ENCODE results near the gene CTSH.
"Not testable (repeated sequence)": the region's sequence is repeated elsewhere in the genome, so short reads cannot be mapped to it uniquely, and the experiment has no call there.

CTSH gene

GRCh38 chr15:78921517-78921916, 23.3 kb downstream of the CTSH start:
- no peak for DNase-seq

DNA sequence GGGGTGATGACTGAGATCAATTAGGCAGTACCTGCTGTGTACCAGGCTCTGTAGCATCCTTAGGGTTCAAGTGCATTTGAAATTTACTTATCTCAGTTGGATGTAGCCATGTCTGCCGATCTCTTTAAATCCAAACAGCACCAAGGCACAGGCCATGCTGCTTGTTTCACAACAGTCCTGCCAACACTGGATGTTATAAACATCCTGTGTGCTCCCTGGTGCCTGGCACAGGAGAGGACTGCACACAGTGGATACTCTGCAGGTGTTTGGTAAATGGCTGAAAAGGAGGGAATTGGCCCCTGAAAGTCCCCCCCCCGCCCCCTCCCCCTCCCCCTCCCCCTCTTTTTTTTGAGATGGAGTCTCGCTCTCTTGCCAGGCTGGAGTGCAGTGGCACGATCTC, 27.0 kb downstream of the CTSH start:
- no peak for DNase-seq

DNA sequence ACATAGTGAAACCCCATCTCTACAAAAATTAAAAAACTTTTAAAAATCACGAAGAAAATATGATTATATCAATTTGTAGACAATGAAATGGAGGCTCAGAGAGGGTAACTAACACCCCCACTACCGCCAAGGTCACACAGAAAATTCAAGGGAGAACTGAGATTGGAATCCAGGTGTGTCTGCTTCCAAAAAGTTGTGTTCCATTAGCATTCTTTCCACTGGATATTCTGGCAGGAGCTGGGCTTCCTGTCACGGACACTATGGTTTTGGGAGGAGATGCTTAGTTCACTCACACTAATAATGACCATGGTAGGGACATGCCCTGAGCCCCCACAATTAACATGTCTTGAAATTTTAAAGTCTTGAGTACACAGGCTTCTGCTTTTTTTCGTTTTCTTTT, 28.8 kb downstream of the CTSH start:
- DNase-seq, result no peak

- no peak for DNase-seq
Measured at GRCh38 chr15:78915341-78916087, 29.3 kb downstream of the CTSH start.

GRCh38 chr15:78914027-78914764, 30.6 kb downstream of the CTSH start:
- DNase-seq, result no peak

DNA sequence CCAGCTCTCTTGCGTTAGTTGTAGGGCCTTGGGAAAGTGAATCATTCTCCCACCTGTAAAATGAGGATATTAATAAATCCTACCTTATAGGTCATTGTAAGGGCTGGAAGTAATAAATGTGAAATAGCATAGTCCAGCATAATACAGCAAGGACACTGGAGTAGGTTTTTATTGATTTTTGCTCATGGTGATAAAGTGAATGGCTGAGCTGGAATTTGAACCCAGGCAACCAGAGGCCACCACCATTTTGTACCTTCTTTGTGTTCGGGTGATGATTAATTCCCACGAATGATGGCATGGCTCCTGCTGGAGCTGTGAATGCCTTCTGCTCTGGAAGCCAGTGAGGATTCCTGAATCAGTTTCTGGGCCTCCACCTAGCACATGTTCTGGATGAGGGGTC, 31.8 kb downstream of the CTSH start:
- no peak for DNase-seq

- no peak for DNase-seq
Measured at GRCh38 chr15:78912316-78912715, 32.5 kb downstream of the CTSH start.

DNA sequence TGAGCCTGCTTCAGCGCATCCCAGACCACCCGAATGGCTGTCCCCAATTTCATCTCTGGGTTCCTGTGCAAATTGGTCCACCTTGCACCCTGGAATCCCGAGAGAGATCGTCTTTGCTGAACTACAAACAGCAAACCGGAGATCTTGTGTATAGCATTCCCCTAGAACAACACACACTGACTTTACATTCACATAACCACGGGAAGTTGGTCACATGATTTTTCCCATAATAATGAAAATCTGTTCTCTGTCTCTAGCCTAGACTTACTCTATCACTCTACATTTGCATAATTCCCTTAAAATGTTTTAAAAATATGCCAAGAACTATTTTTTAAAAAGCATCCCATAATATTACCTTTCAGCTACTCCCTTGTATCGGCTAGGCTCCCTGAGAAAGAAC, 34.6 kb downstream of the CTSH start:
- no peak for DNase-seq

DNA sequence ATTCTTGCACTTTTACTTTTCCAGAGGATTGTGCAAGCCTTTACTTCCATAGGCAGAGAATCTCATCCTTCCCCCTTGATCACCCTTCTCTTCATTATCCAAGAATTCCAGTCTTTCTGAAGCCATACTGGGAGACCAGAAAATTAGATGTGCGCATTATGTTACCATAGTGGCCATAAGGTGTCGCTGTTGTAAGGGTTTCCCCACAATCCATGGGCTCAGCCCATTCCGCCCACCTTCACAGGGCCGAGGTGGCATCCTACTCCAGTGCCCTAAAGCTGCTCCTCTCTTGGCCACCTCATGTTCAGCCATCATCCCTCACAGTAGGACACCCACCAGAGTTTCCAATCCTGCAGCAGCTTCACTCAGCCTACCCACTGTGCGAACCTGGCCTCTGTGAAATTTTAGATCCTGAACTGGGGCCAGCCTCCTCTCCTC, 35.0 kb downstream of the CTSH start:
- DNase-seq, result no peak

- DNase-seq, result no peak
Measured at GRCh38 chr15:78909160-78909695, 35.6 kb downstream of the CTSH start.

DNA sequence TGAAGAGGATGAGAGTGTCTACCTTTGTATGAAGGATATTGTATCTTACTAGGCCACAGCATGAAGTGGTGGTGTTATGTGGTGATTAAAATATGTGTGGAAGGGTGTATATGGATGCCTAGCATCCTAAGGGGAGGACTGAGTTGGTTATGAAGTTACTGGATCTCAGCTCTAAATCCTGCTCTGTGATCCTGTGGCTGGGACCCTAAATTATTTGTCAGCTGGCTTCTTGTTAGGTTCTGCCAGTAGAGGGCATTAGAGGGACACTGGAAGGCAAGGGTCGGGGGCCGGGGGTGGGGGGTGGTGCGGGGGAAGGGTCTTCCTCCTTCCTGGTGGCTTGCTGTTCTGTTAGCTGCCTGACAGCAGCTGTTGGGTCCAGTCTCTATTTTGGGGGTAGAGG, 37.3 kb downstream of the CTSH start:
- DNase-seq, result no peak

GRCh38 chr15:78906316-78906620, 38.6 kb downstream of the CTSH start:
- DNase-seq, result no peak

DNA sequence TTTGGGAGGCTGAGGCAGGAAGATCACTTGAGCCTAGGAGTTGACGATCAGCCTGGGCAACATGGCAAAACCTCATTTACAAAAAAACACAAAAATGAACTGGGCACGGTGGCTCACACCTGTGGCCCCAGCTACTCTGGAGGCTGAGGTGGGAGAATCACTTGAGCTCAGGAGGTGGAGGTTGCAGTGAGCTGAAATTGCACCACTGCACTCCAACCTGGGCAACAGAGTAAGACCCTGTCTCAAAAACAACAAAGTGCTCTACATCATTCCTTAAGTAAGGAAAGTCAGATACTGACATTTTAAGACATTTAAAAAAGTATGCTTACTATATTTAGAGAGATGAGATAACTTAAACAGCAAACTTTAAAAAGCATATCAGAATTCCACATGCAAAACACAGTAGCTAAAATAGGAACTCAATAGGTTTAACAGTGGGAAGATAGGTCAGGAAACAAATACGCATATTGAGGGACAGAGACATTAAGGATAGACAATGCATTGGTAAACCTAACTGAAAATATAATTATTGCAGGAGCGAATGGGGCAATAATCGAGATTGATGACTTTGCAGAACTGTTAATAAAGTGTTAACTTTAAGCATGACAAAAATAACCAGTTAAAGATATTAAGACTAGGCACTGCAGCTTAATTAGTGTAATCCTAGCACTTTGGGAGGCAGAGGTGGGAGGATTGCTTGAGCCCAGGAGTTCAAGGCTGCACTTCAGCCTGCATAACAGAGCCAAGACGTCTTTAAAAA, 40.1 kb downstream of the CTSH start:
- DNase-seq, result no peak

GRCh38 chr15:78902281-78903032, 42.4 kb downstream of the CTSH start:
- not testable (repeated sequence) for DNase-seq

DNA sequence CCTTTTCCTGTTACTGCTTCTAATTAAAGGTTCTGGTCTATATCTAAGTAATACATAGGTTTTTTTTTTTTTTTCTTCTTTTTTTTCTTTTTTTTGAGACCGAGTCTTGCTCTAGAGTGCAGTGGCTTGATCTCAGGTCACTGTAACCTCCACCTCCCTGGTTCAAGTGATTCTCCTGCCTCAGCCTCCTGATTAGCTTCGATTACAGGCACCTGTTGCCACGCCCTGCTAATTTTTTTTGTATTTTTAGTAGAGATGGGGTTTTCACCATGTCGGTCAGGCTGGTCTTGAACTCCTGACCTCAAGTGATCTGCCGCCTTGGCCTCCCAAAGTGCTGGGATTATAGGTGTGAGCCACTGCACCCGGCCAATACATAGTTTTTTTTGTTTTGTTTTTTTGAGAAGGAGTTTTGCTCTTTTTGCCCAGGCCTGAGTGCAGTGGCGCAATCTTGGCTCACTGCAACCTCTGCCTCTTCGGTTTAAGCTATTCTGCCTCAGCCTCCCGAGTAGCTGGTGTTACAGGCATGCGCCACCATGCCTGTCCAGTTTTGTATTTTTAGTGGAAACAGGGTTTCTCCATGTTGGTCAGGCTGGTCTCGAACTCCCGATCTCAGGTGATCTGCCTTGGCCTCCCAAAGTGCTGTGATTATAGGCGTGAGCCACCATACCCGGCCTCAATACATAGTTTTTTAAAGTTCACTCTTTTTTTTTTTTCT, 43.9 kb downstream of the CTSH start:
- DNase-seq, result not testable (repeated sequence)

DNA sequence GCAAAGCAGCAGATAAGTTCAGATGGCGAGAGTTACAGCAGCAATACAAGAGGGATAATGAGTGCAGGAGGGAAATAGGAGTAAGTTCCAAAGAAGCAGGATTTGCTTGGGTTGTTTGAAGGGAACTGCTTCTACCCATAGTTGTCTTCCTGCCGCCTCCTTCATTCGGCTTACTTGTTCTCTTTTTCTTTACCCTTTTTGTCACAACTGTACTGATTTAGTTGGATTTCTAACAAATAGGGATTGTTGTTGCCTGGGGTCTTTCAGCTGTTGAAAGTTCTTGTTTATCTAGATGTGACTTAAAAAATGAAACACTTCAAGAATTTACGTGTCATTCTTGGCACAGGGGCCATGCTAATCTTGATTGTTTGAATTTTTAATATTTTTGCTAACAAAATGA, 46.3 kb downstream of the CTSH start:
- no peak for DNase-seq

- no peak for DNase-seq
Measured at GRCh38 chr15:78895471-78895870, 49.4 kb downstream of the CTSH start.

DNA sequence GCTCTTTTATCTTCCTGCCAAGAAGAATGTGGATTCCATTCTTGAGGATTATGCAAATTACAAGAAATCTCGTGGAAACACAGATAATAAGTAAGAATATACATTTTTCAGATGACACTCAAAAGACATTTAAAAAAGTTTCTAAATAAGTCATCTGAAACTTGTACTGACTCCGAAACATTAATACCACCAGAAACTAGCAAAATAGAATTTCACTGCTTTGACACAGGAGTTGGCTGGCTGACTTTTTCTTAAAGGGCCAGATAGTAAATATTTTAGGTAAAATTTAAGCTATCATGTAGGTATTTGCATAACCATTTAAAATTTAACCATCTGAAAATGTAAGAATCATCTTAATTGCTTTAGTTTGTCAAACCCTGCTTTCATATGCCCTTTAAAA, 51.3 kb downstream of the CTSH start:
- DNase-seq, result no peak

GRCh38 chr15:78889000-78889399, 55.8 kb downstream of the CTSH start:
- no peak for DNase-seq

- DNase-seq, result no peak
Measured at GRCh38 chr15:78881681-78882080, 63.2 kb downstream of the CTSH start.

DNA sequence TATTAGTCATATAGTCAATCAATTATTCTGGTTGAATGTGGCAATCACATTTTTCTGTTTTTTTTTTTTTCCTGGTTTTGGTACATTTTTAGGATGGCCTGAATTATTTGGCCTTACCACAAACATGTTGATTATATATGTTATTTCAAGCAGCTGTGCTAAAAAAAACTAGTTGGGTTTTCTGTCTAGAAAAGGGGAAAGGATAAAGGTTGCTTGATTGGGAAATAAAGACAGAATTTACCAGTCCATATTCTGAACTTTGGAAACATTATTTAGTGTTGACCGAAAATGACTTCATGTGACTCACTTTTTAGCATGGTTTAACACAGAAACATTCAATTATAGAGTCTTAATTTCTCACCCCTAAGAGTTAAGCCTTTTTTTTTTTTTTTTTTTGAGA, 64.0 kb downstream of the CTSH start:
- no peak for DNase-seq

DNA sequence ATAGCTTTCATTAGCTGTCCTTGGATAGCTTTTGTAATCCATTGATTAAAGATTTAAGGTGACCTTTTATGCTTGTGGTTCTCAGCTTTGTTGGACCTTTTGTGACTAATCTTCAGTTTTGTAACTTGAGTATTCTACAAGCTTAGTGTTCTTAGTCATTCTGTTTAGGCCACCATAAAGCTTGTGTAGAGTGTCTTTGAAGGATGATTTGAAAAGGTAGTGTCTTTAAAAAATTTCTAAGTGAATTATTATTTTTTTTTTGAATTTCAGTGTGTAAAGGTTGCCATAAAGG, 64.7 kb downstream of the CTSH start:
- DNase-seq, result no peak
